Brain microvascular endothelial cell (primary cell): ENCODE data around the gene ST7.

Source experiments
- DNase-seq: peaks from one replicate; pipeline ENCODE4 v3.0.0-alpha.2; 2020
- H3K27ac ChIP-seq: fragments of 250-450 bp; sonication (Bioruptor Pico); 2 replicates; pipeline ENCODE4 v1.5.1; 2020; ENCODE audit warnings: mild to moderate bottlenecking, moderate library complexity
- H3K27me3 ChIP-seq: fragments of 250-450 bp; sonication (Bioruptor Pico); replicated peaks from 2 replicates; pipeline ENCODE4 v1.5.1; 2020; ENCODE audit warnings: mild to moderate bottlenecking
- H3K36me3 ChIP-seq: fragments of 250-450 bp; sonication (Bioruptor Pico); replicated peaks from 2 replicates; pipeline ENCODE4 v1.5.1; 2020; ENCODE audit warnings: mild to moderate bottlenecking
- H3K4me3 ChIP-seq: 2 replicates; pipeline ENCODE4 v1.5.1; 2011; ENCODE audit warnings: low read depth, mild to moderate bottlenecking, control low read depth, low read length, moderate library complexity
- in situ Hi-C: cut with HindIII; loops from 2 replicates; pipeline ENCODE4 v1.10.0; 2017; ENCODE audit warnings: low sequenced_read_pairs, low pct_ligation_motif_present
- TF ChIP-seq, protein P1 (sequence below): IDR thresholded peaks from 2 replicates; pipeline ENCODE4 v1.5.1; 2011; ENCODE audit warnings: low read depth, mild to moderate bottlenecking, moderate library complexity, low read length, control low read depth, inconsistent platforms; ENCODE audit errors: missing control alignments

The ST7 gene

DNA sequence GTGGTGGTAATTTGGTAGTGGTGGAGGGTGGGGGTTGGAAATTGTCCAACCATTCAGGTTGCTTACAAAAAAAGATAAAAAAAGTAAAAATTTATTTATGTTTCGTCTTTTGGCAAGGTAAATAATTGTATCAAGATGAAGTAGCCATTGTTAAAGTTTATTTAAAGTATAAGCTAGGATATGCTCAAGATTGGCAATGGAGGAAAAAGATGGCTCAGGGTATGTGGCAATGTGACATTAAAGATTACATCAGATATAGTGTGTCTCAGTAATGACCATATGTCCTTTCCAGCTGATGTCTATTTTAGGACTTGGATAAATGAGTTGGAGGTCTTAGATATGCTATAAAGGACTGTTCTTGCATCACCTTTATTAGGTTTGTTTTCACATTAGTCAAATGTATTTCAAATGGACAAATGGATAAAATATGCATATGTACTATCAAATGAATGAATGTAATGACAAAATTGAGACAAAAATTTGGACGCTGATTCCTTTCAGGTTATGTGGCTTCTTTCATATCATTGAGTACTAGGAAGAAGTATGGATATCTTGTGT lies 60.9 kb downstream of the ST7 start:
- no peaks in the 10 kb centered on the region for H3K36me3 ChIP-seq
- no peak for DNase-seq
- TF ChIP-seq, protein P1, sequence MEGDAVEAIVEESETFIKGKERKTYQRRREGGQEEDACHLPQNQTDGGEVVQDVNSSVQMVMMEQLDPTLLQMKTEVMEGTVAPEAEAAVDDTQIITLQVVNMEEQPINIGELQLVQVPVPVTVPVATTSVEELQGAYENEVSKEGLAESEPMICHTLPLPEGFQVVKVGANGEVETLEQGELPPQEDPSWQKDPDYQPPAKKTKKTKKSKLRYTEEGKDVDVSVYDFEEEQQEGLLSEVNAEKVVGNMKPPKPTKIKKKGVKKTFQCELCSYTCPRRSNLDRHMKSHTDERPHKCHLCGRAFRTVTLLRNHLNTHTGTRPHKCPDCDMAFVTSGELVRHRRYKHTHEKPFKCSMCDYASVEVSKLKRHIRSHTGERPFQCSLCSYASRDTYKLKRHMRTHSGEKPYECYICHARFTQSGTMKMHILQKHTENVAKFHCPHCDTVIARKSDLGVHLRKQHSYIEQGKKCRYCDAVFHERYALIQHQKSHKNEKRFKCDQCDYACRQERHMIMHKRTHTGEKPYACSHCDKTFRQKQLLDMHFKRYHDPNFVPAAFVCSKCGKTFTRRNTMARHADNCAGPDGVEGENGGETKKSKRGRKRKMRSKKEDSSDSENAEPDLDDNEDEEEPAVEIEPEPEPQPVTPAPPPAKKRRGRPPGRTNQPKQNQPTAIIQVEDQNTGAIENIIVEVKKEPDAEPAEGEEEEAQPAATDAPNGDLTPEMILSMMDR, result no peak
- no peaks in the 10 kb centered on the region for H3K27me3 ChIP-seq
- in situ Hi-C loops, result no loop called here
- peak overlapping the region; percentile 6 for H3K27ac ChIP-seq
- no peak overlapping the region for H3K4me3 ChIP-seq

DNA sequence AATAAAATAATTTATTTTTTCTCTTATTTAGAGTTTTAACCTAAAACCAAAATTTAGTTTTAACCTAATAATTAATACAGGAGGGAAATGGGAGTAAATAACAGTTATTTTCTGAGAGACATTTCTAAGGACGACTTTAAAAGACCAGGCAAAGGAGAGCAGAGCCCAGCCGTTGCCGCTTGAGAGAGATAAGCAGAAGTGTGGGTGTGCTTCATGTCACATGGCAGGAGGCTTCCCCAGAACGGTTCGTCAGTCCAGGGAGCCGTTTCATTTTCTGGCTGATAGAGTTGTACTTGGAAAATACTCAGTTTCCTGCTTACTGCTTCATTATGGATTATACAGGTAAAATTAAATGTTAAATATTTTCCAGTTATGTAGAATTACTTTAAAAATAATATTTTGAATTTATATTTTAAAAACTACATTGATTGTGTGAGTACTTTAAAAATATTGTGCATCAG lies 61.4 kb downstream of the ST7 start:
- TF ChIP-seq, protein P1, result no peak
- DNase-seq, result peak; percentile 75
- no peaks in the 10 kb centered on the region for H3K27me3 ChIP-seq
- in situ Hi-C loops, result no loop called here
- peak overlapping the region; percentile 6 for H3K27ac ChIP-seq
- no peak overlapping the region for H3K4me3 ChIP-seq
- H3K36me3 ChIP-seq, result no peaks in the 10 kb centered on the region

DNA sequence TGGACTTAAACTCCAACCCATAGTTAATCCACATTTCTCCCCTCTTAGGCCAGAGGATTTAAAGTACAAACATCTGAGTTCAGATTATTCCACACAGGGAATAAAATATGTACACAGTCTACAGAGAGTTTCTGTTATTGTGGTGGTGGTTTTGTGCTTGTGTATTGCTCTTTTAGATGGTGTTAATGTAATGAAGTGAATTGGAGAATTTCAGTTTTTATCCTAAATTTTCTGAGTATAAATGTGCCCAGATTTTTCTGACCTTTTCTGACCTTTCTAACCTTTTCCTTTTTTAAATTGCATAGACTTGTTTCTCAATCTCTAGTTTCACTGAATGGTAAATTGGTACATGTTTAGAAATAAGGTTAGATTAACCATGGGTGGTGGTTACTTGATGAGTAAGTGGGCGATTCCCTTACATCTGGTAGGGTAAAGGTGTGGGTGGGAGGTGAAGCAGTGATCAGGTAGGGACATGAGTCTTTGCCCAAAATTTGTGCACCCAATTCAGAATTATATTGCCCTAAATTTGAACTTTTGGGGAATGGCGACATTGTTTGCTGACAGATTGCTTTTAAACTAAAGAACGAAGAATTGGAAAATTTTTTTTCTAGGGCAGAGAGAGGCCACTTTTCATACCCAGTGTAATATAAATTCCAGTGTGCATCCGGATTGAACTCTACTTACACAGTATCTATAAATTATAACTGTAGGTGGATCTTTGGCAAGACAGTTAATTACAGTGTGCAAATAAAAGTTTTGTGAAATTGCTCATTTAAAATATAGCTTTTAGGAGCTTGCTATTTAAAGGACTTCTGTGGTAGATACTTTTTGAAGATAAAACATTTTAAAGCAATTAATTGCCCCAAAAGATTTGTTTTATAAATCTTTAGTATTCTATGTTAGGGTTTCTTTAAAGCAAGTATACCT lies 62.2 kb downstream of the ST7 start:
- H3K27me3 ChIP-seq, result no peaks in the 10 kb centered on the region
- no peak for DNase-seq
- peak overlapping the region; percentile 6 for H3K27ac ChIP-seq
- TF ChIP-seq, protein P1, result no peak
- no peaks in the 10 kb centered on the region for H3K36me3 ChIP-seq
- in situ Hi-C loops, result no loop called here
- H3K4me3 ChIP-seq, result no peak overlapping the region

GRCh38 chr7:117017017-117017451 lies 63.7 kb downstream of the ST7 start:
- no peak for DNase-seq
- no peak overlapping the region for H3K4me3 ChIP-seq
- in situ Hi-C loops, result no loop called here
- TF ChIP-seq, protein P1, result no peak
- H3K36me3 ChIP-seq, result no peaks in the 10 kb centered on the region
- H3K27ac ChIP-seq, result no peak overlapping the region
- no peaks in the 10 kb centered on the region for H3K27me3 ChIP-seq

DNA sequence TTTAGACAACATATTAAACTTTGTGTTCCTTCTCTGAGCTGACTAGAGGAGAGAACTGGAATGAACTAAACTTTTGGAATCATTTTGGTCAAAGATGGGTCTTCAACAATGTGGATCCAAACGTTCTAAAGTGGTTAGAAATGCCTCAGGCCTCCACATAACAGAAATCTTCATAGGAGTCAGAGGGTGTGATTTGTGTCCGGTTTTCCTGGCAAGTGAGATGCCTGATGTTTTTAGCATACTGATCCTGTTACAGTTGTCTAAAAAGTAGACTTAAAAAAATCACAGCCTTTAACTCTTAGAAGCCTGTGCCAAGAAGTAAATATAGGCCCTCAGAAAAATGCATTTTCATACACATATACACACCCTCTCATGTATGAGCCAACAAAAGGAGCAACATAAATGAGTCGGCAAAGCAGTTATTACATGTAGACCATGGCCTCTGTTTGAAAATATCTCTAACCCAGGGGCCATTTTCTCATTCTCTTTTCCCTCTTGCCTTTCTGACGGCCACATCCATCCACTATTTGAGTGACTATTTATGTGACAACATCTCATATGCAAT lies 64.5 kb downstream of the ST7 start:
- DNase-seq, result no peak
- no peak overlapping the region for H3K4me3 ChIP-seq
- in situ Hi-C loops, result no loop called here
- TF ChIP-seq, protein P1, result no peak
- H3K27me3 ChIP-seq, result no peaks in the 10 kb centered on the region
- no peaks in the 10 kb centered on the region for H3K36me3 ChIP-seq
- H3K27ac ChIP-seq, result no peak overlapping the region
